ENCODE measurements around the gene MNT.

The MNT gene

DNA sequence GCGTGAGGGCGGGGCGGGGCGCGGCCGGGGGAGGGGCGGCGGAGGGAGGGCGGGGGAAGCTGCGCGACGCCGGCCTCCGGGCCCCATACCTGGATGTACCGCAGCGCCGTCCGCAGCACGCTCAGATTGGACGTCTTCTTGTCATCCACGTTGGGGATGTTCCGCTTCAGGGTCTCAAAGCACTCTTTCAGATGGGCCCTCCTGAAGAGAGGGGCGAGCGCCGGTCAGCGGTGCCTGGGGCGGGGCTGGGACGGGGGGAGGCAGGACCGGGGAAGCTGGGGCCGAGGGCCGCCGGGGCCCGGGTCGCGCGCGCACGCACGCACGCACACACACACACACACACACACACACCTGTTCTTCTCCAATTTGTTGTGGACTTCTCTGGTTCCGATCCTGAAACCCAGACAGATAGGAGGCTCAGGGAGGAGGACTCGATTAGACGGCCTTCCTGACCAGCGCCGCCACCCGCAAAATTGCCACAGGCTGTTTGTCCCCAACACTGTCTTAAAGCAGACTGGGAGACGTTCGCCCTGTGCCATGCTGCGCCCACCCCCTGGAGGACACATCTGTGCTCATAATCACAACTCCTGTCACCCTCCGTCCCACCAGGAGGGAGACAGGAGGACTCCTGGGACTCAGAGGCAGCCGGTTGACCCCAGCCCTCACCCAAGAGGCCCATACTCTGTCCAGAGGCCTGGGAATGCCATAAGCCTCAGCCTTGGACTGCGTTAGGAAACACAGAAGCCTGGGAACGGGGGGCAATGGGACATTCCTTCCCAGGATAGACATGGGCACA is 6.7 kb downstream of the MNT start:
- no peak for DNase-seq (ENCODE audit: low spot score)
- in situ Hi-C loops (cut with MboI; ENCODE audit: low pct_unique_long_range_greater_than_20kb, low sequenced_read_pairs, unreplicated experiment): no loop called here
- TF ChIP-seq, protein P1, sequence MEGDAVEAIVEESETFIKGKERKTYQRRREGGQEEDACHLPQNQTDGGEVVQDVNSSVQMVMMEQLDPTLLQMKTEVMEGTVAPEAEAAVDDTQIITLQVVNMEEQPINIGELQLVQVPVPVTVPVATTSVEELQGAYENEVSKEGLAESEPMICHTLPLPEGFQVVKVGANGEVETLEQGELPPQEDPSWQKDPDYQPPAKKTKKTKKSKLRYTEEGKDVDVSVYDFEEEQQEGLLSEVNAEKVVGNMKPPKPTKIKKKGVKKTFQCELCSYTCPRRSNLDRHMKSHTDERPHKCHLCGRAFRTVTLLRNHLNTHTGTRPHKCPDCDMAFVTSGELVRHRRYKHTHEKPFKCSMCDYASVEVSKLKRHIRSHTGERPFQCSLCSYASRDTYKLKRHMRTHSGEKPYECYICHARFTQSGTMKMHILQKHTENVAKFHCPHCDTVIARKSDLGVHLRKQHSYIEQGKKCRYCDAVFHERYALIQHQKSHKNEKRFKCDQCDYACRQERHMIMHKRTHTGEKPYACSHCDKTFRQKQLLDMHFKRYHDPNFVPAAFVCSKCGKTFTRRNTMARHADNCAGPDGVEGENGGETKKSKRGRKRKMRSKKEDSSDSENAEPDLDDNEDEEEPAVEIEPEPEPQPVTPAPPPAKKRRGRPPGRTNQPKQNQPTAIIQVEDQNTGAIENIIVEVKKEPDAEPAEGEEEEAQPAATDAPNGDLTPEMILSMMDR (IDR thresholded peaks at IDR 0.05; ENCODE audit: extremely low read depth, insufficient read depth, missing control alignments): no peak

DNA sequence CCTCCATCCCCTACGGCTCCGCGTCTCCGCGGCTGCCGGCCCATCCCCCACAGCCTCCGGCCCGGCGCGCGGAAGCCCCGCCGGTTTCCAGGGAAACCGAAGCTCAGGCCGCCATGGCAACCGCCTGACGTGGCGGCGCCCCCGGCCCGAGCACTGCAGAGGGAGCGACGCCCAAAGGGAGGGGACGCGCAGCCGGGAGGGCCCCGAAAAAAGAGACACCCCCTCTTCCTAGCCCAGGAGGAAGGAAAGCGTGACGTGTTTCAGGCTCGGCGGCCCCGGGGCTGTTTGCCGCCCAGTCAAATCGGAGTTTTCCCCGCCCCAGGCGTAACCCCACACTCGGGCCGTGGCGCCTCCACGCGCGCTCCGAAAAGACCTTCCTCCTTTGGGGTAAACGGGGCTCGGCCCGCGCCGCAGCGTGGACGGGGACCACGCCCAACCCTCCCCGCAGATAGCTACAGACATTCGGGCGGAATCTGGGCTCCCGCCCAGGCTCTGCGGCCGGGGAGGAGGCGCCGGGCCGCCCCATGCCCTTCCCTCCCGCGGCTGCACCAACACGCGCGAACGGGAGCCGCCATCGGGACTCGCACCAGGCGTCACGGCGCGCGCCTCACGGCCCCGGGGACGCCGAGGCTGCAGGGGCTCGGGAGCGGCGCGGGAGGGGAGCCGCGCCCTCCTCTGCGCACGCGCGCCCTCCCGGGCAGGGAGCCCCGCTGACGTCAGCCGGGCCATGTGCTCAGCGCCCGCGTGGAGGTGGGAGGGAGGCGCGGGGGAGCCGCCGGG is 7.5 kb downstream of the MNT start:
- TF ChIP-seq, protein P1 (IDR thresholded peaks at IDR 0.05; ENCODE audit: extremely low read depth, insufficient read depth, missing control alignments): no peak
- in situ Hi-C loops (cut with MboI; ENCODE audit: low pct_unique_long_range_greater_than_20kb, low sequenced_read_pairs, unreplicated experiment): no loop called here
- DNase-seq (ENCODE audit: low spot score): peak; percentile 95

DNA sequence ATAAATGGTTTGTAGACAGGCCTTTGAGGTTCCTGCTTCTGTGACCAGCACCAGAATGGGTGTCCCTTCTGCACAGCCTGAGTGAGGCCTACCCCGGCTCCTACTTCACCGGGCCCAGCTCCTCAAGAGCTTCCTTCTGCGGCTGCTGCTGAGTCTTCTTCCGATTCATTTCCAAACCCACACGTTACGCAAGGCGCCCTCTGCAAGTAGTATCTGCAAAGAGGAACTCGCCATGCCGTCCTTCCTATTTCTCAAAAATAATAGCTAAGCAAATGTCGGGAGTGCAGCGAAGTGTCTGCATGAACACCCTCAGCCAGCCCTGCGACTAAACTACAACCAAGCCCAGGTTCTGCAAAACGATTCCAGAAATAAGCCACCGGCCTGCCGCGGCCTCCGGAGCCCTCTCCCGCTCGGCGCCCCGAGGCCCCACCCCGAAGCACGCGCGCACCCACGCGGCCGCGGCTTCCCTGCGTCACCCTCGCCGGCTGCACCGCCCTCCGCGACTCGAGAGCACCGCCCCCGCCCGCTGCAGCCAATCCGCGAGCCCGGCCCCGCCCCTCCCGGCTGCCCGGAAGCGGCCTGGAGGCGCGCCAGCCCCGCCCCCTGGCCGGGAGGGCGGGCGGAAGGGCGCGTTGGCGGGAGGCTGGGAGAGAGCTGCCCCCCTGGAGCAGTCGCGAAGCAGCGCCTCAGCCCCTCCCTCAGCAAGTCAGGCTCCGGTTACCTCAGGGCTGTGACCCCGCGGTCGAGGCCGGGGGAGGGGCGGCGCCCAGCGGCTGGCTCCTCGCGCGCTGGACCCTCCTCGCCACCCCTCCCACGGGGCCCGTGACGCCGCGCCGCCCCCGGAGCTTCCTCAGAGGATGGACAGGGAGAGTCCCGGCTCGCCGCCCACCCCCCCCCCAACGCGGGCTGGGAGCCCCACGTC is 8.3 kb downstream of the MNT start:
- DNase-seq (ENCODE audit: low spot score): peak; percentile 97
- TF ChIP-seq, protein P1 (IDR thresholded peaks at IDR 0.05; ENCODE audit: extremely low read depth, insufficient read depth, missing control alignments): peak; percentile 7
- in situ Hi-C loops (cut with MboI; ENCODE audit: low pct_unique_long_range_greater_than_20kb, low sequenced_read_pairs, unreplicated experiment): no loop called here

GRCh38 chr17:2391597-2392251 is 9.1 kb downstream of the MNT start:
- in situ Hi-C loops (cut with MboI; ENCODE audit: low pct_unique_long_range_greater_than_20kb, low sequenced_read_pairs, unreplicated experiment): no loop called here
- DNase-seq (ENCODE audit: low spot score): no peak
- TF ChIP-seq, protein P1 (IDR thresholded peaks at IDR 0.05; ENCODE audit: extremely low read depth, insufficient read depth, missing control alignments): no peak

DNA sequence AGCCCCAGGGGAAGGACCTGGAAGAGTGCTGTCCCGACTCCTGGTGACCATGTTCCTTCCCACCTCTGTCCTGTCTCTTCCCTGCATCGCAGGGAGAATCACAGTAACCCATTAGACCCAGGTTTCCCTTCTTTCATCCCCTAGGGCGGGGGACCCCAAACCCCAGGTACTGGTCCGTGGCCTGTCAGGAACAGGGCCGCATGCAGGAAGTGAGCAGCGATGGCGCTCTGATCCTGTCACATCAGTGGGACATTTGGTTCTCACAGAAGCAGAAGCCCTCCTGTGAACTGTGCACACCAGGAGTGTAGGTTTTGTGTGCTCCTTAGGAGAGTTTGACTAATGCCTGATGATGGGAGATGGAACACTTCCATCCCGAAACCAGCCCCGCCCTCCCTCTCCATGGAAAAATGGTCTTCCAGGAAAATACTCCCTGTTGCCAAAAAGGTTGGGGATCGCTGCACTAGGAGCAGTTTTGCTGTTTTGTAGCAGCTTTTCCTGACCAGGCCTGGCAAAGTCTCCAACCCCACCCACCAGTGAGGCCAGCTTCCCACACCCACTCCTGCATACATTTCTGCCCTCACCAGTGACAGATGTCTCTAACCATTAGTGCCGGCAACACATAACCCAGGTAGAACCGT is 10.5 kb downstream of the MNT start:
- in situ Hi-C loops (cut with MboI; ENCODE audit: low pct_unique_long_range_greater_than_20kb, low sequenced_read_pairs, unreplicated experiment): no loop called here
- TF ChIP-seq, protein P1 (IDR thresholded peaks at IDR 0.05; ENCODE audit: extremely low read depth, insufficient read depth, missing control alignments): no peak
- no peak for DNase-seq (ENCODE audit: low spot score)

All from GM13977 (cell line).